GM13977 (cell line): ENCODE measurements around the gene SREBF2.

Source experiments
- DNase-seq: peaks from one replicate; pipeline ENCODE4 v3.0.0; 2012; ENCODE audit warnings: low spot score
- in situ Hi-C: fragments of 300-500 bp; cut with MboI; formaldehyde crosslinking; loops from one replicate; pipeline ENCODE4 v1.12.0; 2022; ENCODE audit warnings: low sequenced_read_pairs, low pct_unique_long_range_greater_than_20kb, mixed read lengths, inconsistent platforms; ENCODE audit not compliant: unreplicated experiment
- TF ChIP-seq, protein P1 (sequence below): IDR thresholded peaks from 2 replicates; pipeline ENCODE4 v1.5.1; 2012; ENCODE audit warnings: mild to moderate bottlenecking, control low read depth; ENCODE audit not compliant: insufficient read depth; ENCODE audit errors: extremely low read depth, missing control alignments

Gene SREBF2

DNA sequence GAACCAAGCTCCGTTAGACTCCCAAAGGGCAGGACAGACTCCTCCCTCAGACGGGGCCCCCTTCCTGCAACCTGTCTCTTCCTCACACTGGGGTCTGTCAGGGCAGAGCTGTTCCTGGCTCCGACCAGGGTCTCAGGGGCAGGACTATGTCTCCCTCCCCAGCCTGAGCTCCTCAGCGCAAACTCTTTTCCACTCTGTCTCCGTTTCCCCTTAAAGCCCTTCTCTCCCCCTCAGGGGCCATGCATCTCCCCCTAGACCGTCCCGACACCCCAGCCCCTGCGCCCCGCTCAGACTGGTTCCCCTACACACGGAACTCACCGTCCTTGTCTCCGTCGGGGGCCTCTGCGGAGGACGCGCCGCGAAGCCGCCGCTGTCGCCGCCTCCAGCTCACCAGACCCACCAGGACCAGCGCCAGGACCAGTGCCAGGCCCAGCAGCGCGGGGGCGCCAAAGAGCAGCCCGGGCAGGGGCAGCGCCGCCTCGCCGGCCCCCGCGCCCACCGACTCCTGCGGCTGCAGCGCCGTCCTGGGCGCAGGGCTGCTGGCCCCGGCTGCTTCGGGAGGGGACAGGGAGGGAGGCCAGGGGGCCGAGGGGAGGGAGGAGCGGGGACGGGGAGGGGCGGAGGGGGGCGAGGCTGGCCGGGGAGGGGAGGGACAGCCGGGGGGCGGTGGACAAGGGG lies 93.0 kb downstream of the SREBF2 start:
- in situ Hi-C loops = no loop called here
- TF ChIP-seq, protein P1, sequence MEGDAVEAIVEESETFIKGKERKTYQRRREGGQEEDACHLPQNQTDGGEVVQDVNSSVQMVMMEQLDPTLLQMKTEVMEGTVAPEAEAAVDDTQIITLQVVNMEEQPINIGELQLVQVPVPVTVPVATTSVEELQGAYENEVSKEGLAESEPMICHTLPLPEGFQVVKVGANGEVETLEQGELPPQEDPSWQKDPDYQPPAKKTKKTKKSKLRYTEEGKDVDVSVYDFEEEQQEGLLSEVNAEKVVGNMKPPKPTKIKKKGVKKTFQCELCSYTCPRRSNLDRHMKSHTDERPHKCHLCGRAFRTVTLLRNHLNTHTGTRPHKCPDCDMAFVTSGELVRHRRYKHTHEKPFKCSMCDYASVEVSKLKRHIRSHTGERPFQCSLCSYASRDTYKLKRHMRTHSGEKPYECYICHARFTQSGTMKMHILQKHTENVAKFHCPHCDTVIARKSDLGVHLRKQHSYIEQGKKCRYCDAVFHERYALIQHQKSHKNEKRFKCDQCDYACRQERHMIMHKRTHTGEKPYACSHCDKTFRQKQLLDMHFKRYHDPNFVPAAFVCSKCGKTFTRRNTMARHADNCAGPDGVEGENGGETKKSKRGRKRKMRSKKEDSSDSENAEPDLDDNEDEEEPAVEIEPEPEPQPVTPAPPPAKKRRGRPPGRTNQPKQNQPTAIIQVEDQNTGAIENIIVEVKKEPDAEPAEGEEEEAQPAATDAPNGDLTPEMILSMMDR = peak; percentile 93
- peak; percentile 68 for DNase-seq

GRCh38 chr22:41927813-41928212 lies 94.9 kb downstream of the SREBF2 start:
- in situ Hi-C loops = no loop called here
- no peak for DNase-seq
- TF ChIP-seq, protein P1 = no peak

DNA sequence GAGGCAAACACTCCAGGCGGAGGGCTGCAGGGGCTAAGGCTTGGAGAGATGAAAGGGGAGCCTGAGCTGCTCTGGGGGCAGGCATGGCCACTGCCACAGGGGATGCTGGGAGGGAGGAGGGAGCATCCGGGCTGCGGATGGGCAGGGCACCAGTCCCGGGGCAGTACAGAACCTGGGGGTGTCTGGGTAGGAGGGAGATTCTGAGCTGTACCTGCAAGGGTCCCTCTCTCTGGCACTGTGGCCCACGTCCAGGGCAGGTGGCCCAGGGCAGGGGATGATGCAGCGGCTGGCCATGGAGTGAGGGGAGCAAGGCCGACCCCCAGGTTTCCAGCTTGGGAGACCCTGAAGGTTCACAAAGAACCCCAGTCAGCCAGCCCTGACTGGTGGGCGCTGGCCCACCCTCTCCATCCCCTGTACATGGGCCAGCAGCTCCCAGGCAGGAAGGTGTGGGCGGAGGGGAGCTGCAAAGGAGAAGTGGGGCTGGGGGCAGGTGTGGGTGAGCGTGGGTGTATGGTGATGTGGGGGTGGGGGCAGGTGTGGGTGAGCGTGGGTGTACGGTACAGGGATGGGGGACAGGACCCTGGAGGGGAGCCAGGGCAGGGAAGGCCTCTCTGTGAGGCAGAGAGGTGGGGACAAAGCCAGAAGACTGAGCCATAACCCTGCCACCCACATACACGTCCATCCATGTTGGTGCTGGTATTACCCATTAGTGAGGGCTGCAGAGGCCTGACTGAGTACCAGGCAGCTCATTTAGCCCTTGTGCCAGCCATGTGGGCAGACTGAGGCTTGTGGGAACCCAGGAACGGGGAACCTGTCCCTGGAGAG lies 95.9 kb downstream of the SREBF2 start:
- TF ChIP-seq, protein P1 = no peak
- in situ Hi-C loops = no loop called here
- no peak for DNase-seq

GRCh38 chr22:41929418-41929810 lies 96.5 kb downstream of the SREBF2 start:
- TF ChIP-seq, protein P1 = no peak
- DNase-seq = no peak
- in situ Hi-C loops = no loop called here

DNA sequence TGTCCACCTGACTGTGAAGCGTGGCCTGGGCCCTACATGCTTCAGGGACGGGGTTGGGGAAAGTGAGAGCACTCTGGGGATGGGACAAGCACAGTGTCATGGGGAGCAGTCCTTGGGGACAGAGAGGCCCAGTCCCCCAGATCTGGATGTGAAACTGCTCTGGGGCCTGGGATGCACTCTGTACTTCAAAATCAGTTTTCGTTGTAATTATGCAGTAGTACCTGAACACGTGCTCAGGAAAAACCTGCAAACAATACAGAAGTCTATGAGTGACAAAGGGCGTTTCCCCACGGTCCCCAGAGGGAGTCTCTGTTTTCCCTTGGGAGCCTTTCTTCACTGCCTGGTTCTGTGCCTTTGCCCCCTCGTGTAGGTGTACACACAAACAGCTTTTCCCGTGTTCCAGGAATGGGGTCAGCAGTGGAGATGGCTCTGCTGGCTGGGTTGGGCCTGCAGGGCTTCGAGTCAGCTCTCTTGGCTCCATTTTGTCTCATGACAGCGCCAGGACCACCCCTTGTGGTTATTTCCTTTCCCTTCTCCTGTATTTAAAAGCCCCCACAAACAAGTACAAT lies 98.9 kb downstream of the SREBF2 start:
- TF ChIP-seq, protein P1 = no peak
- no peak for DNase-seq
- in situ Hi-C loops = no loop called here

DNA sequence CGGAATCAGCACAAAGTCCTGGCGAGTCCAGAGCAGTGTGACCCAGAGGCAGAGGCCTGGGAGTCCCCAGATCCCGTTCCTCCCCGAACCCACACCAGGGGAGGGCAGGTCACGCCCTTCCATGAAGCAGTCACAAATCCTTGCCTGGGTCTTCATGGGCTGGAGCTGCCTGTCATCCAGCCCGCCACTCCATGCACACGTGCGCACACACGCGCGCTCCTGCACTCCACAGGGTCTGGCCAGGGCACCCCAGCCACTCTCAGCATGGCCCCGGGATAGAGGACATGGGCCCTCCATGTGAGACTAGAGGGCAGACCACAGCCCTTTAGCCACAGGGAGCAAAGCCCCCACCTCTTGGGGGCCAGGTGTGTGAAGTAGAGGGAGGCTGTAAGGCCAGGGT lies 99.4 kb downstream of the SREBF2 start:
- TF ChIP-seq, protein P1 = no peak
- DNase-seq = no peak
- in situ Hi-C loops = no loop called here
